Fibroblast of the conjunctiva (primary cell): ENCODE data around the gene ERCC2.

ENCODE experiments used
- DNase-seq: peaks from one replicate; pipeline ENCODE4 v3.0.0-alpha.2; 2010; ENCODE audit warnings: low read depth

ERCC2 gene

GRCh38 chr19:45401815-45402214, 31.4 kb upstream of the ERCC2 start:
- no peak for DNase-seq

GRCh38 chr19:45400192-45400591, 29.8 kb upstream of the ERCC2 start:
- DNase-seq, result no peak

GRCh38 chr19:45395821-45396617, 25.6 kb upstream of the ERCC2 start:
- no peak for DNase-seq

- no peak for DNase-seq
Observed at GRCh38 chr19:45391871-45392665, 21.7 kb upstream of the ERCC2 start.

- no peak for DNase-seq
Observed at GRCh38 chr19:45391346-45391745, 21.0 kb upstream of the ERCC2 start.

GRCh38 chr19:45385392-45386221, 15.2 kb upstream of the ERCC2 start:
- no peak for DNase-seq

GRCh38 chr19:45382426-45382825, 12.1 kb upstream of the ERCC2 start:
- no peak for DNase-seq

GRCh38 chr19:45380107-45380506, 9.7 kb upstream of the ERCC2 start:
- DNase-seq, result no peak

GRCh38 chr19:45376045-45376724, 5.8 kb upstream of the ERCC2 start:
- DNase-seq, result peak; percentile 82

GRCh38 chr19:45368737-45369340, 1.5 kb downstream of the ERCC2 start:
- no peak for DNase-seq

GRCh38 chr19:45368127-45368526, 2.2 kb downstream of the ERCC2 start:
- DNase-seq, result no peak

- no peak for DNase-seq
Observed at GRCh38 chr19:45364696-45365095, 5.7 kb downstream of the ERCC2 start.

- no peak for DNase-seq
Observed at GRCh38 chr19:45363861-45364459, 6.4 kb downstream of the ERCC2 start.

GRCh38 chr19:45362291-45362690, 8.1 kb downstream of the ERCC2 start:
- no peak for DNase-seq

GRCh38 chr19:45361608-45362007, 8.8 kb downstream of the ERCC2 start:
- no peak for DNase-seq

GRCh38 chr19:45358213-45358792, 12.1 kb downstream of the ERCC2 start:
- DNase-seq, result no peak

GRCh38 chr19:45357445-45357783, 13.0 kb downstream of the ERCC2 start:
- DNase-seq, result no peak

- no peak for DNase-seq
Observed at GRCh38 chr19:45356760-45357444, 13.5 kb downstream of the ERCC2 start.

GRCh38 chr19:45355910-45356309, 14.5 kb downstream of the ERCC2 start:
- DNase-seq, result no peak

GRCh38 chr19:45355402-45355801, 15.0 kb downstream of the ERCC2 start:
- no peak for DNase-seq
